IMR-90 (cell line): Measurements from ENCODE around the gene SRRD. TPM values are rescaled to one million over a fixed set of nuclear protein-coding genes. Genes with fewer than 3 reads are reported as not detected.

Experiments
- ATAC-seq: fragments of 200-7000 bp; cut with Tn5 transposase; 2 replicates; pipeline ENCODE4 v1.9.1; 2020; ENCODE audit warnings: low read depth, mild to moderate bottlenecking, moderate library complexity
- BruUV-seq: library from RNA; stranded (reverse); fragments of 400-500 nt; replicated peaks from 2 replicates; lab custom pipeline; 2021; lab: Mats Ljungman, UMichigan
- CTCF ChIA-PET: fragments of 300-600 bp; formaldehyde crosslinking; extraction: SDS; loops from one replicate; lab custom pipeline; 2021; ENCODE audit warnings: antibody characterized with exemption; lab: Yijun Ruan, JAX
- POLR2A ChIA-PET: fragments of 300-600 bp; sonication (Branson Sonifier 250); formaldehyde crosslinking; loops from one replicate; lab custom pipeline; 2022; ENCODE audit warnings: antibody characterized with exemption; ENCODE audit not compliant: unreplicated experiment; lab: Charles Lee
- DNase-seq: peaks from one replicate; pipeline ENCODE4 v3.0.0; 2013
- H2AFZ ChIP-seq: replicated peaks from 2 replicates; pipeline ENCODE3; 2013; ENCODE audit warnings: low read length, mild to moderate bottlenecking; ENCODE audit not compliant: poor library complexity
- H2AK5ac ChIP-seq: 2 replicates; pipeline ENCODE4 v1.6.1; 2013; ENCODE audit warnings: low read depth, low read length, inconsistent platforms
- H2AK9ac ChIP-seq: replicated peaks from 2 replicates; pipeline ENCODE3; 2013; ENCODE audit warnings: mild to moderate bottlenecking, low read depth, low read length, moderate library complexity; ENCODE audit not compliant: poor library complexity
- H2BK120ac ChIP-seq: 2 replicates; pipeline ENCODE4 v1.6.1; 2013; ENCODE audit warnings: low read depth, low read length, inconsistent platforms
- H2BK15ac ChIP-seq: 3 replicates; pipeline ENCODE4 v1.6.1; 2013; ENCODE audit warnings: low read depth, low read length, inconsistent platforms
- H2BK20ac ChIP-seq: 2 replicates; pipeline ENCODE4 v1.6.1; 2013; ENCODE audit warnings: low read depth, mild to moderate bottlenecking, inconsistent platforms, low read length, moderate library complexity
- H2BK5ac ChIP-seq: 2 replicates; pipeline ENCODE4 v1.6.1; 2013; ENCODE audit warnings: mild to moderate bottlenecking, low read depth, low read length, inconsistent platforms; ENCODE audit not compliant: poor library complexity, severe bottlenecking
- H3K14ac ChIP-seq: replicated peaks from 2 replicates; pipeline ENCODE4 v1.6.1; 2013; ENCODE audit warnings: low read depth, low read length, inconsistent platforms
- H3K18ac ChIP-seq: 2 replicates; pipeline ENCODE4 v1.6.1; 2013; ENCODE audit warnings: low read depth, low read length, control low read depth
- H3K23ac ChIP-seq: 2 replicates; pipeline ENCODE4 v1.6.1; 2013; ENCODE audit warnings: low read depth, low read length, inconsistent platforms
- H3K27ac ChIP-seq: 2 replicates; pipeline ENCODE4 v1.5.1; 2013; ENCODE audit warnings: mild to moderate bottlenecking, control low read depth, low read length; ENCODE audit not compliant: insufficient read depth
- H3K27me3 ChIP-seq: 2 replicates; pipeline ENCODE4 v1.6.1; 2013; ENCODE audit warnings: low read length; ENCODE audit not compliant: control insufficient read depth, insufficient read depth
- H3K36me3 ChIP-seq: 2 replicates; pipeline ENCODE4 v1.6.1; 2013; ENCODE audit warnings: low read length, mixed read lengths; ENCODE audit not compliant: control insufficient read depth, insufficient read depth
- H3K4ac ChIP-seq: 2 replicates; pipeline ENCODE4 v1.6.1; 2013; ENCODE audit warnings: low read depth, low read length, inconsistent platforms
- H3K4me1 ChIP-seq: 2 replicates; pipeline ENCODE4 v1.6.1; 2013; ENCODE audit warnings: low read length, mixed read lengths; ENCODE audit not compliant: control insufficient read depth, insufficient read depth
- H3K4me2 ChIP-seq: 2 replicates; pipeline ENCODE4 v1.6.1; 2013; ENCODE audit warnings: low read depth, mild to moderate bottlenecking, control low read depth, low read length, moderate library complexity
- H3K4me3 ChIP-seq: 2 replicates; pipeline ENCODE4 v1.5.1; 2013; ENCODE audit warnings: low read depth, mild to moderate bottlenecking, control low read depth, low read length, moderate library complexity; ENCODE audit not compliant: insufficient read depth
- H3K56ac ChIP-seq: 2 replicates; pipeline ENCODE4 v1.6.1; 2013; ENCODE audit warnings: low read length, inconsistent platforms; ENCODE audit not compliant: insufficient read depth; ENCODE audit errors: extremely low read depth
- H3K79me1 ChIP-seq, 2 experiments: 2 replicates each; pipeline ENCODE4 v1.6.1; 2013; ENCODE audit warnings: low read length in 2 of 2, inconsistent platforms in 1 of 2, low read depth in 1 of 2
- H3K9ac ChIP-seq: 2 replicates; pipeline ENCODE4 v1.6.1; 2013; ENCODE audit warnings: low read depth, low read length, control low read depth
- H3K9me1 ChIP-seq: 2 replicates; pipeline ENCODE4 v1.6.1; 2013; ENCODE audit warnings: low read length, inconsistent platforms; ENCODE audit not compliant: insufficient read depth
- H3K9me3 ChIP-seq: 2 replicates; pipeline ENCODE4 v1.6.1; 2013; ENCODE audit warnings: low read length; ENCODE audit not compliant: control insufficient read depth, insufficient read depth
- H4K20me1 ChIP-seq: 2 replicates; pipeline ENCODE4 v1.6.1; 2013; ENCODE audit warnings: low read length, inconsistent platforms; ENCODE audit not compliant: insufficient read depth
- H4K5ac ChIP-seq: 2 replicates; pipeline ENCODE4 v1.6.1; 2013; ENCODE audit warnings: mild to moderate bottlenecking, low read depth, low read length, control low read depth
- H4K8ac ChIP-seq, 2 experiments: 2 replicates each; pipeline ENCODE4 v1.6.1; 2013; ENCODE audit warnings: low read depth in 2 of 2, low read length in 2 of 2, control low read depth in 1 of 2, inconsistent platforms in 1 of 2
- H4K91ac ChIP-seq: 2 replicates; pipeline ENCODE4 v1.6.1; 2013; ENCODE audit warnings: low read depth, low read length, inconsistent platforms; ENCODE audit not compliant: insufficient read depth
- RAD21 ChIP-seq: IDR thresholded peaks from 2 replicates; pipeline ENCODE4 v1.6.1; 2012; ENCODE audit warnings: low read length, improper control_type of control experiment
- WGBS, 2 experiments: methylation state at CpG; one replicate each; pipeline versions ENCODE4 v1.1.5 to v1.1.7; 2013; ENCODE audit warnings: missing lambda C conversion rate in 2 of 2; ENCODE audit not compliant: insufficient read length in 1 of 2; ENCODE audit errors: extremely low coverage in 2 of 2; 5-methylcytosine and 5-hydroxymethylcytosine counted together
- dilution Hi-C: fragments of 300-500 bp; cut with HindIII; formaldehyde crosslinking; loops from one replicate; pipeline ENCODE4 v1.14.3; 2018; ENCODE audit warnings: low sequenced_read_pairs; ENCODE audit not compliant: unreplicated experiment
- in situ Hi-C: fragments of 300-500 bp; cut with MboI; formaldehyde crosslinking; loops from 3 replicates; pipeline ENCODE4 v1.14.3; 2019; ENCODE audit warnings: low sequenced_read_pairs, inconsistent platforms, mixed read lengths
- intact Hi-C: fragments of 100-400 bp; cut with micrococcal nuclease; formaldehyde crosslinking; loops from 2 replicates; pipeline ENCODE4 v1.10.0; 2022
- polyA plus RNA-seq, 3 experiments: library from polyadenylated mRNA; depleted of rRNA; stranded (reverse); fragments of >200 nt; gene quantifications; 2 replicates each; pipeline ENCODE4 v1.2.3, GENCODE V29; 2012; ENCODE audit warnings: low replicate concordance in 1 of 3
- total RNA-seq: library from RNA; depleted of rRNA; stranded (reverse); fragments of >200 nt; gene quantifications from 2 replicates; pipeline ENCODE4 v1.2.3, GENCODE V29; 2012
- TF ChIP-seq, protein P1 (sequence below): conservative IDR thresholded peaks from 2 replicates; pipeline ENCODE4 v1.5.1; 2012; ENCODE audit warnings: mild to moderate bottlenecking, low read depth, low read length, improper control_type of control experiment

The SRRD gene
- total and polyA plus RNA-seq, 2 of the 4 experiments (the other 2 are of a cell fraction): 18.3 to 24.0 TPM

DNA sequence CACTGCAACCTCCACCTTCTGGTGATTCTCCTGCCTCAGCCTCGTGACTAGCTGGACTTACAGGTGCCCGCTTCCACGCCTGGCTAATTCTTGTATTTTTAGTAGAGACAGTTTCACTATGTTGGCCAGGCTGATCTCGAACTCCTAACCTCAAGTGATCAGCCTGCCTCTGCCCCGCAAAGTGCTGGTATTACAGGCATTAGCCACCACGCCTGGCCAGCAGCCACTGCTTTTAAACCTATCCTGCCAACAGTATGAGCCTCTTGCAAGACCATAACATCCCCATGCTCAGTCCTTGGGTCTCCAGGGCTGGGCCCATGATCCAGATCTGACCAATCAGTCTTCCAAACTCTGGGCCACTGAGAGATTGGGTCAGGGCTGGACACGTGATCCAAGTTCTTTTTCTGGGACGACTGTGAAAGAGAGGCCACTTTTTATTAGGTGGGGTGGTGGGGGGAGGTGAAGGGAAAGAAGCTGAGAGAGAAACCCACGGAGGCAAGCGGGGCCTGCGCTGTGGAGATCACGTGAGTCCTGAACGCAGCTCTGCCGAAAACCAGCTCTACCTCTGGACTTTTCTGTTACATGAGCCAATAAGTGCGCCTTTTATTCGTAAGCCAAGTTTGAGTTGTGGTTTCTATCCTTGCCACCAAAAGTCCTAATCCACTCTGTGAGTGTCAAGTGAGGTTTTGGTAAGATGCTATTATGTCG, 36.7 kb upstream of the SRRD start:
- H3K9me3 ChIP-seq: no peaks in the 10 kb centered on the region
- no peak overlapping the region for H2AK9ac ChIP-seq
- H4K91ac ChIP-seq: no peak overlapping the region
- in situ Hi-C loops: no loop called here
- no peak for TF ChIP-seq RAD21
- TF ChIP-seq, protein P1, sequence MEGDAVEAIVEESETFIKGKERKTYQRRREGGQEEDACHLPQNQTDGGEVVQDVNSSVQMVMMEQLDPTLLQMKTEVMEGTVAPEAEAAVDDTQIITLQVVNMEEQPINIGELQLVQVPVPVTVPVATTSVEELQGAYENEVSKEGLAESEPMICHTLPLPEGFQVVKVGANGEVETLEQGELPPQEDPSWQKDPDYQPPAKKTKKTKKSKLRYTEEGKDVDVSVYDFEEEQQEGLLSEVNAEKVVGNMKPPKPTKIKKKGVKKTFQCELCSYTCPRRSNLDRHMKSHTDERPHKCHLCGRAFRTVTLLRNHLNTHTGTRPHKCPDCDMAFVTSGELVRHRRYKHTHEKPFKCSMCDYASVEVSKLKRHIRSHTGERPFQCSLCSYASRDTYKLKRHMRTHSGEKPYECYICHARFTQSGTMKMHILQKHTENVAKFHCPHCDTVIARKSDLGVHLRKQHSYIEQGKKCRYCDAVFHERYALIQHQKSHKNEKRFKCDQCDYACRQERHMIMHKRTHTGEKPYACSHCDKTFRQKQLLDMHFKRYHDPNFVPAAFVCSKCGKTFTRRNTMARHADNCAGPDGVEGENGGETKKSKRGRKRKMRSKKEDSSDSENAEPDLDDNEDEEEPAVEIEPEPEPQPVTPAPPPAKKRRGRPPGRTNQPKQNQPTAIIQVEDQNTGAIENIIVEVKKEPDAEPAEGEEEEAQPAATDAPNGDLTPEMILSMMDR: no peak
- H3K9me1 ChIP-seq: no peaks in the 10 kb centered on the region
- no peak overlapping the region for H3K18ac ChIP-seq
- no peak overlapping the region for H2BK120ac ChIP-seq
- H3K27ac ChIP-seq: no peak overlapping the region
- no peak overlapping the region for H3K14ac ChIP-seq
- H4K8ac ChIP-seq: no peak overlapping the region
- CTCF ChIA-PET: no interaction called here
- no peak overlapping the region for H3K4me2 ChIP-seq
- WGBS, 2 experiments: 76% methylated on average over 10 of the region's 17 CpGs; no CpG with 5 or more reads in 1 of the 2 experiments
- no peaks in the 10 kb centered on the region; the same call in 1 of the 2 replicates for H3K4me1 ChIP-seq
- no peak overlapping the region for H3K56ac ChIP-seq
- no peak overlapping the region for H2BK15ac ChIP-seq
- peaks cover 7% of the 10 kb centered on the region for H3K36me3 ChIP-seq
- H3K9ac ChIP-seq: no peak overlapping the region
- H3K4me3 ChIP-seq: no peak overlapping the region
- H3K27me3 ChIP-seq: no peaks in the 10 kb centered on the region
- no peak overlapping the region for H4K5ac ChIP-seq
- intact Hi-C loops: no loop called here
- DNase-seq (no peak), ATAC-seq (no peak)
- dilution Hi-C loops: no loop called here
- H2AK5ac ChIP-seq: no peak overlapping the region
- H3K23ac ChIP-seq: no peak overlapping the region
- POLR2A ChIA-PET: no interaction called here
- no peaks in the 10 kb centered on the region for H4K20me1 ChIP-seq
- no peak overlapping the region for H2BK20ac ChIP-seq
- H3K79me1 ChIP-seq: no peaks in the 10 kb centered on the region
- BruUV-seq: no TSS peak
- no peak overlapping the region for H3K4ac ChIP-seq
- no peak overlapping the region for H2AFZ ChIP-seq
- no peak overlapping the region for H2BK5ac ChIP-seq
